ENCODE measurements around the gene NXPH1.

The NXPH1 gene

DNA sequence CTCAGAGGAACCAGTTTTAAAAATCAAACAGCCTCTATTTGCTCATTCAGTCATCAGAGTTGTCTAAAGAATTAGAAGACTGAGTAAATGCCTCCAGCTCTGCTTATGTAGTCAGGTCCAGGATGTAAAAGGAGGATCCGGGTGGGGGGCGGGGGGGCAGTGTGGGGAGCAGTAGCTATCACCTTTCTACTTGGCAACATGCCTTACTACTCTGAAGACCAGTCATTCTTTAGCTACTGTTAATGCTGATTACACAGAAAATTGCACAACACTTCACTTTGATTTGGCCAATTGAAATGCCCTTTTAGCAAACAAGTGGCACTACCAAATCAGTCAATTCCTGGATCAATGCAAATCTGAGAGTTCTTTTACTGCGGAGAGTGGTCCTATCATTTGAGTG is 164.2 kb downstream of the NXPH1 start:
- DNase-seq (ENCODE audit: low spot score): no peak

- no peak for DNase-seq (ENCODE audit: low spot score)
Observed at GRCh38 chr7:8601121-8601520, 167.7 kb downstream of the NXPH1 start.

GRCh38 chr7:8605221-8605620 is 171.8 kb downstream of the NXPH1 start:
- no peak for DNase-seq (ENCODE audit: low spot score)

GRCh38 chr7:8612584-8612983 is 179.2 kb downstream of the NXPH1 start:
- no peak for DNase-seq (ENCODE audit: low spot score)

GRCh38 chr7:8613191-8613590 is 179.8 kb downstream of the NXPH1 start:
- no peak for DNase-seq (ENCODE audit: low spot score)

DNA sequence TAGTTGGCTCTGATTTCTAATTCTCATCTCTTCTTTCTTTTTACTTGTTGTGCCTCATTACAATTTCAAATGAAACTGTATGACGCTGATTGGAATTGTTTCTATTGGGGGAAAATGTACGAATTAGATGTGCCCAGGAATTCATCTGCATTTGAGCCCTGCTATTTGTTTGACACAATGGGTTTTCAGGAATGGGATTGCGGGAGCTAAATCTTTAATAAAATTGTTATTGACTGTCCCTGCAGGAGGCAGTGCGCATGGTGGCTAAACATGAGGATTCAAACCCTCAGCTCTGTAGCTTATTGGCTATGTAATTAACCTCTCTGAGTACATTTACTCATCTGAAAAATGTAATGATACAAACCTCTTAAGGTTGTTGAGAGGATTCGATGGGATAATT is 181.6 kb downstream of the NXPH1 start:
- no peak for DNase-seq (ENCODE audit: low spot score)

GRCh38 chr7:8618441-8619070 is 185.1 kb downstream of the NXPH1 start:
- DNase-seq (ENCODE audit: low spot score): no peak

DNA sequence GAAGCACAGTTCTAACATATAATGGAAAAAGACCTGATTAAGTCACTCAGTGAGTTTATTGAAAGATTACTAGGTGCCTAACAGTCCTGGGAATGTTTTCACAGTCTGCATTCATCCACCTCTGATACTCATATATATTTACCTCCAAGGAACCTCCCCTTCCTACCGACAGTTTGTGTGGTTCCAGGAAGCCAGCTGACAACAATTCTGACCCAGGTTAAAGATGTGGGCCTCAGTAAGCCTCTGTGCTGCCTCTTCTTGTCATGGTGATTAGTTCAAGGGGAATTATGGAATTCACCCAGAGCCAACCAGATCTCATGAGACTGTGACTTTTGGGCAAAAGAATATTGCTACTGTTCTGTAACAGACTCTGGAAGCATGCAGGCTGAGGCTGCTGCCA is 186.8 kb downstream of the NXPH1 start:
- DNase-seq (ENCODE audit: low spot score): no peak

DNA sequence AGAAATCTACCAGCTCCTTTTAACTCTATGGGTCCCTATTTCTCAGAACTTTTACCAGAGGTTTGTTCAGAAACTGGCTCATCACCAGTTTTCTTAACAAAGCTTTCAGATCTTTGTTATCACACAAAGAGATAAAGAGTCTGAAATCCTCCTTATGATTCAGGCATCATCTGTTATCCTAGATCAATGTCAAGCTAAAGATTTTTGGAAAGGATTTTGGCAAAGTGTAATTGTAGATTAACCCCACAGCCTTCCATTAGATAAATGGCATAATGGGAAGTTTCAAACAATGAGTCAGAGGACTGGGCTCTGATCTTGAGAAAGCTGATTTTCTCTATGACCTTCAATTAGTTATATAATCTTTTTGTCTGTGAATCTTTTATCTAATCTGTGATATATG is 192.2 kb downstream of the NXPH1 start:
- DNase-seq (ENCODE audit: low spot score): no peak

DNA sequence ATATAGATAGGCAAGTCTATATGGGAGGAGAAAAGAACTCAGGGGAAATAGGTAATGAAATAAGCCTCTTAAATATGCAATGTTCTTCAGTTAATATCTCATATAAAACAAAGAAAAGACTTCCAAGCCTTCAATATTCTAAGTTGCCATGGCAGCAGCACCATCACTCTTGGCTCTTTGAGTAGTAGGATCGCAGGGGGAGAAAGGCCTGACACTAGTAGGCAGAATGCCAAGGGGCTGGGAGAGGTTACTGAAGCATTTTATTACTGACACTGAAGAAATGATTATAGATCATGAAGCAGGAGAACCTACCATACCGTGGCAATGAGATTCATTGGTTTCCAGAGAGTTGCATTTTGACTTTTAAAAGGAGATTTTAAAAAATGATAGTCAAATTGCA is 193.9 kb downstream of the NXPH1 start:
- no peak for DNase-seq (ENCODE audit: low spot score)

GRCh38 chr7:8628656-8629055 is 195.2 kb downstream of the NXPH1 start:
- no peak for DNase-seq (ENCODE audit: low spot score)

GRCh38 chr7:8629504-8629903 is 196.1 kb downstream of the NXPH1 start:
- DNase-seq (ENCODE audit: low spot score): no peak

- no peak for DNase-seq (ENCODE audit: low spot score)
Observed at GRCh38 chr7:8637322-8637721, 203.9 kb downstream of the NXPH1 start.

GRCh38 chr7:8638076-8638475 is 204.7 kb downstream of the NXPH1 start:
- peak; percentile 54 for DNase-seq (ENCODE audit: low spot score)

DNA sequence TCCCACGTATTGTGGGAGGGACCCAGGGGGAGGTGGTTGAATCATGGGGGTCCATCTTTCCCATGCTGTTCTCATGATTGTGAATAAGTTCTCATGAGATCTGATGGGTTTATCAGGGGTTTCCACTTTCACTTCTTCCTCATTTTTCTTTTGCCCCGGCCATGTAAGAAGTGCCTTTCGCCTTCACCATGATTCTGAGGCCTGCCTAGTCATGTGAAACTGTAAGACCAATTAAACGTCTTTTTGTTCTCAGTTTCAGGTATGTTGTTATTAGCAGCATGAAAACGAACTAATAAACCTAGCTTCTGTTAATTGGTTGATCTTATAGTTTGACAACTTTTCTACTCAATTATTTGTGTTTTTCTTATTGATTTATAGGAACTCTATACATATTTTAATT is 206.3 kb downstream of the NXPH1 start:
- DNase-seq (ENCODE audit: low spot score): no peak

DNA sequence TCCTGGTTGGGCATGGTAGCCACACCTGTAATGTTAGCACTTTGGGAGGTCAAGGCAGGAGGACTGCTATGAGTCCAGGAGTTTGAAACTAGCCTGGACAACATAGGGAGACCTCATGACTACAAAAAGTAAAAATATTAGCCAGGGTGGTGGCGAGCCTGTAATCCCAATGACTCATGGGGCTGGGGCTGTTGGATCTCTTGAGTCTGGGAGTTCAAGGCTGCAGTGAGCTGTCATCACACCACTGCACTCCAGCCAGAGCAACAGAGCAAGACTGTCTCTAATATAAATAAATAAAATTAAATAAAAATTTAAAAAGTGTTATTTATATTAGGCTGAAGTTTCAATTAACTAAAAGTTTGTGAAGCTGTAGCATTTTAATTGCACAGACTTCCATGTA is 207.3 kb downstream of the NXPH1 start:
- DNase-seq (ENCODE audit: low spot score): no peak

- DNase-seq (ENCODE audit: low spot score): no peak
Observed at GRCh38 chr7:8668627-8669500, 235.5 kb downstream of the NXPH1 start.

DNA sequence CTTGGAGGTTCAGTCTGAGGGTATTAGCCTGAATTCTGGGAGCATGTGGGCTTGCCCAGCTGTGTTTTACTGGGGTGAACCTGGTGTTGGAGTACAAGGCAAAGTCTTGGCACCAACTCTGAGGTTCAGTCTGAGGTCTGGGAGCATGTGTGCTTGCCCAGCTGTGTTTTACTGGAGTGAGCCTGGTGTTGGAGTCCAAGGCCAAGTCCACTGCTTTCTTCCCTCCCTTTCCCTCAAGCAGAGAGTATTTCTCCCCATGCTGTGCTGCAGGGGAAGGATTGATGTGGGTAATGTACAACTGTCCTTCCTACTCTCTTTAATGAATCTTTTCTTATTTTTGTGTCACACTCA is 236.1 kb downstream of the NXPH1 start:
- DNase-seq (ENCODE audit: low spot score): no peak

DNA sequence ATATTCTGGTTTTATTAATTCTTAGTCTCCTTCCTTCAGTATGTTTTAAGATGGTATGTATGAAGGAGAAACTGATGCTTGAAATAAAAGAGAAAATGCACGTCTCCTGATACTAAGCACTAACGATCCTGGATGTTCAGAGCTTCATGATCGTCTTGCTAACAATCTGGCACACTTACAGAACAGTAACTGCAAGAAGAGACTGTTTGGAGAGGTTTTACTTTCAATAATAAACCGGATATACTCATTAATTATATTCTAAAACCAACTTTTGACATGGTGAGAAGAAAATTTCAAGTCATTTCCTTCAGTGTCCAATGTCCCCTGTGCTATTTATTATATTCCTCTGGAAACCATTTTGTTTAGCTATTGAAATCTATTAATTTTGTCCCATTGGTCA is 251.0 kb downstream of the NXPH1 start:
- no peak for DNase-seq (ENCODE audit: low spot score)

DNA sequence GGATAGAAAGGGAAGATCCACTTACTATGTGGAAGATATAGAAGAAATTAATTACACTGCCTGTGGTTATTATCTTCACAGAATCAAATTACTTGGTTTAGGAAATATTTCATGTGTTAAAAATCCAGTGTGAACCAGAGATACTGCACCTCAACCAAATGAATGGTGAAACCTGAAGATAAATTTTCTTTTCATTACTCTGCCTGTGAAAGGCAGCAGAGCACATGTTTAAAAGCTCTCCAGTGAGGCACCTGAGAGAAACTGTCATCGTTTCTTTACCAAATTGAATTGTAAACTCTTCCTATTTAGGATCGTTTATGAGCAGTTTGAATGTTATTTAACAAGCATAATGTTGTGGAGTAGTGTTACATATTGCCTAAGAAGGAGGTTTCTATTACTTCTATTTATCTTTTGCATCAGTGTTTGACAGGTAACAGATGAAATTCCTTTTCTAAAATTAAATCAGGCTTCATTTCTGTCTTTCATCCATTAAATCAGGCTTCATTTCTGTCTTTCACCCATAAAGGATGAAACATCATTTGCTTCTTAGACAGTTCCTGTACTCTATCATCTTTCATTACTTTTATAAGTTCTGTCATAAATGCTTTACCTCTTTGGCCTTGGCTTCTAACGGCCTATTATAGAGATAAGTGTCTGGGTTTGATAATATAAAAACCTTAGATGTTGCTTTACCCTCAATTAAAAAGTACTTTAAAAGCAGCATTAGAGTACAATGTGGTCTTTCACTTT is 266.6 kb downstream of the NXPH1 start:
- no peak for DNase-seq (ENCODE audit: low spot score)

GRCh38 chr7:8702807-8703206 is 269.4 kb downstream of the NXPH1 start:
- no peak for DNase-seq (ENCODE audit: low spot score)

DNA sequence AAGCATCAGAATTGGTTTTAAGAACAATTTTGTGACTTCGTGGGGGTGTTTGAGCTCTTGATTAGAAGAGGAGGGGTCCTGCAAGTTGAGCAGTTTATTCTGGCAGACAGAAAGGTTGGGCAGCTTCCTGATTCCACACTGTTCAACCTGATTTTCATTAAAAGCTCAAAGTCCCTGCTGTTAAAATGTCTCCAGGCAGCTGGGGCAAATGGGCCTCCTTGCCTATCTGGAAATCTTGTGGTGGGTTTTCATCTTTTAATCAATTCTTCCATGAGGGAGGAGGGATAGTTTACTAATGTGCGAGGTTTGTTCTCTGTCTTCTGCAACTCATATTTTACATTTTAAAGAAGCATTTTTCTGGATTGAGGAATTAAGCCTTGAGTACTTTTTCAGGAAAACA is 276.7 kb downstream of the NXPH1 start:
- no peak for DNase-seq (ENCODE audit: low spot score)

DNA sequence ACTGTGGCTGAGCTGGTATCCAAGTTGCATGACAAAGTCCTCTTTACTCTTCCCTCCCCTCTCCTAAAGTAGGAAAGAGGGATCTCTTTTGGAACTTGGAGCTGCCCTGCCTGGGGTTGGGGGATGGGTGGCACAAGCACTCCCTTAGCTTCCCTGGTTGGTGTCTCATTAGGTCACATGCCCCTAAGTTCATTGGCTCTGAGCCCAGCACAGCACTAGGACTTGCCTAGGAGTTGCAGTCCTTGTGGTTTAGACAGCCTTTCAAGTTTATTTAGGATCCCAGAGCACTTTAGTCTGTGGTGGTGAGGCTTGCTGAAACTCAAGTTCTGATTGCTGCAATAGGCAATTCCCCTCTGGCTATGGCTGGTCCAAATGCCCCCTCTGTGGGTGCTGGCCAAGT is 281.4 kb downstream of the NXPH1 start:
- DNase-seq (ENCODE audit: low spot score): no peak

Data from pons (tissue), 1 donor.